GM21515 (cell line): ENCODE results near the gene DTX2.
"Not testable (repeated sequence)": the region's sequence is repeated elsewhere in the genome, so short reads cannot be mapped to it uniquely, and the experiment has no call there.

Experiments
- ATAC-seq: cut with Tn5 transposase; IDR thresholded peaks from one replicate; pipeline ENCODE4 v1.9.1; 2021; ENCODE audit not compliant: unreplicated experiment

Gene DTX2

GRCh38 chr7:76485822-76486610, 24.5 kb downstream of the DTX2 start:
- ATAC-seq = peak; percentile 23

- peak; percentile 98 for ATAC-seq
Measured at GRCh38 chr7:76486618-76487017, 25.1 kb downstream of the DTX2 start.

- not testable (repeated sequence) for ATAC-seq
Measured at GRCh38 chr7:76487969-76488368, 26.5 kb downstream of the DTX2 start.

GRCh38 chr7:76492139-76492538, 30.6 kb downstream of the DTX2 start:
- ATAC-seq = not testable (repeated sequence)

- not testable (repeated sequence) for ATAC-seq
Measured at GRCh38 chr7:76495717-76496116, 34.2 kb downstream of the DTX2 start.

GRCh38 chr7:76497918-76498582, 36.5 kb downstream of the DTX2 start:
- ATAC-seq = not testable (repeated sequence)

- not testable (repeated sequence) for ATAC-seq
Measured at GRCh38 chr7:76498583-76499200, 37.2 kb downstream of the DTX2 start.

- not testable (repeated sequence) for ATAC-seq
Measured at GRCh38 chr7:76499201-76499923, 37.9 kb downstream of the DTX2 start.

GRCh38 chr7:76499924-76500241, 38.4 kb downstream of the DTX2 start:
- not testable (repeated sequence) for ATAC-seq

- not testable (repeated sequence) for ATAC-seq
Measured at GRCh38 chr7:76502224-76502623, 40.7 kb downstream of the DTX2 start.

- ATAC-seq = not testable (repeated sequence)
Measured at GRCh38 chr7:76502836-76503235, 41.3 kb downstream of the DTX2 start.

GRCh38 chr7:76503244-76503643, 41.7 kb downstream of the DTX2 start:
- not testable (repeated sequence) for ATAC-seq

- not testable (repeated sequence) for ATAC-seq
Measured at GRCh38 chr7:76504351-76505167, 43.0 kb downstream of the DTX2 start.

- no peak for ATAC-seq
Measured at GRCh38 chr7:76505168-76506080, 43.9 kb downstream of the DTX2 start.

GRCh38 chr7:76506081-76506440, 44.6 kb downstream of the DTX2 start:
- ATAC-seq = no peak

GRCh38 chr7:76506643-76507042, 45.1 kb downstream of the DTX2 start:
- ATAC-seq = not testable (repeated sequence)

GRCh38 chr7:76507723-76508406, 46.4 kb downstream of the DTX2 start:
- no peak for ATAC-seq

GRCh38 chr7:76509931-76510877, 48.7 kb downstream of the DTX2 start, which contains the start of gene UPK3B:
Gene UPK3B, plus strand, starts transcription at chr7:76510552. Its CDS starts 101 bp downstream, at chr7:76510653.
- no peak for ATAC-seq
